Endothelial cell of coronary artery (primary cell): Measurements from ENCODE around the gene CCDC17. TPM values are rescaled to one million over a fixed set of nuclear protein-coding genes. Genes with fewer than 3 reads are reported as not detected.

Experiments used
- total RNA-seq: library from RNA; depleted of rRNA; stranded (reverse); fragments of >200 nt; gene quantifications from 2 replicates; pipeline ENCODE4 v1.2.3, GENCODE V29; 2014

Gene CCDC17
- 0.54 and 1.1 TPM in 2 replicates for total RNA-seq

DNA sequence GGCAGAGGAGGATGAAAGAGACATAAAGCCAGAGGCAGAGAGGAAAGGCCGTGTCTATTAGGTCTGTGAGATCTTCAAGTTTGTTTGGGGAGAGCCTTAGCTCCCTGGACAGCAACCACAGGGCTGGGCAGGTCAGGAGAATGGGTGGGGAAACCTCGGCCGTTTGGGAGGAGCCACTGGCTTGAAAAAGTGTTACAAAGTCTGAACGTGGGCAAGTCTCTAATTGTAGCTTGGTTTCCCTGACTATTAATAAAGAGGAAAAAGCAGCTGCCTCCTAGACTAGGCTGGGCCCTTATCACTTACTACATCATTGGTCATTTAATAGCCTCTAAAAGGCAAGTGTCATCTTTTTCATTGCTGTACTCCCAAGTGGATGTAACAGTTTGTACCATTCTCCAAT, at the start of gene CCDC17:
TSS of gene CCDC17 (minus strand) at position 83 of the 400 bp plus-strand sequence. CDS start 145 bp downstream, outside the sequence.

DNA sequence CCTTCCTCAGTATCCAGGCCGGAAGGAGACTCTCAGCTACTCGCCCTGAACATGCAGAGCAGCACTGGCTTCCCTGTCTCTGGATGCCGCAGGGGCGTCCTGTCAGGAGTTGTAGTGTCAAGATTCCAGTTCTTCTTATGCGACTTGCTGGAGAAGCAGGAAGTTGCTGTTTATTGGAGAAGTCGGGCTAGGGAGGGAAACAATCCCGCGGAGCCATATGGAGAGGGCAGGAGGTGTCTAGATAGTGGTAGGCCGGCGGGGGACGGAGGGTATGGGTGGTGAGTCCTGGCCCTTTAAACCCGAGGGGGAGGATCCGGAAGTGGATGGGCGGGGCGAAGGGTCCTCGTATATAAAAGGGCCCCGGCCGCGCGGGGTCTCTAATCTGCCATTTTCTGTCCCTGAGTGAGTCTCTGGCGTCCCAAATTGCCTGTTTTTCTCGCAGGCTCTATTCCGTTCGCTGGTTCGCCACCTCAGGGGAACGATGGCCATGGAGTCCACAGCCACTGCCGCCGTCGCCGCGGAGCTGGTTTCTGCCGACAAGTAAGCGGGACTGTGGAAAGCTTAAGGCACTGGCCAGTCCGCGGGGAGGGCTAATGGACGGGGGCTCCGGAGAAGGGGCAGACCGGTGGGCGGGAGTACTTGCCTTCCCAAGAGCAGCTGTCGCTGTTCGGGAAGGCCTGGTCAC, 40.0 kb downstream of the CCDC17 start, which contains the start of gene NASP:
TSS of gene NASP (plus strand) at position 376 of the 685 bp plus-strand sequence. CDS start at position 482, 106 bp downstream.

Other genes starting within 250 kb of the CCDC17 start
- 1.2 and 1.4 TPM in 2 replicates for gene TESK2, start 132.9 kb downstream of the CCDC17 start, total RNA-seq
- 0.45 and 0.85 TPM in 2 replicates for gene CCDC163, start 124.0 kb downstream of the CCDC17 start, total RNA-seq
- 0.85 and 1.3 TPM in 2 replicates for gene MMACHC, start 123.8 kb downstream of the CCDC17 start, total RNA-seq
- 706 and 799 TPM in 2 replicates for gene PRDX1, start 102.2 kb downstream of the CCDC17 start, total RNA-seq
- gene AKR1A1, start 73.2 kb downstream of the CCDC17 start, total RNA-seq = 137 and 169 TPM in 2 replicates
- gene NASP, start 40.0 kb downstream of the CCDC17 start, total RNA-seq = 60.9 and 86.0 TPM in 2 replicates
- 81.6 and 82.1 TPM in 2 replicates for gene GPBP1L1, start 62.5 kb upstream of the CCDC17 start, total RNA-seq
- gene TMEM69, start 64.1 kb upstream of the CCDC17 start, total RNA-seq = 9.5 and 10.2 TPM in 2 replicates
- 4.8 and 7.1 TPM in 2 replicates for gene IPP, start 126.6 kb upstream of the CCDC17 start, total RNA-seq
- 14.4 and 22.3 TPM in 2 replicates for gene MAST2, start 179.6 kb upstream of the CCDC17 start, total RNA-seq